Lung (tissue), 12 donors: ENCODE data around the gene SLC6A6. TPM values are rescaled to one million over a fixed set of nuclear protein-coding genes. Genes with fewer than 3 reads are reported as not detected.

Experiments used
- ATAC-seq: fragments of 200-7000 bp; cut with Tn5 transposase; one replicate; pipeline ENCODE4 v1.9.1; 2020; ENCODE audit warnings: moderate number of reproducible peaks; ENCODE audit not compliant: insufficient read depth, low FRiP score
- DNase-seq, 3 donors: peaks; one replicate each; pipeline ENCODE4 v3.0.0-alpha.2; 2013 to 2017
- H3K27ac ChIP-seq, 2 donors: one replicate each; pipeline ENCODE4 v1.5.1; 2013; ENCODE audit warnings: mild to moderate bottlenecking in 2 of 2, moderate library complexity in 2 of 2, control low read depth in 1 of 2, inconsistent platforms in 1 of 2, low read depth in 1 of 2, low read length in 1 of 2
- H3K27me3 ChIP-seq, 3 donors: one replicate each; pipeline ENCODE4 v1.5.1; 2013; ENCODE audit warnings: low read length in 2 of 3; ENCODE audit not compliant: control insufficient read depth in 3 of 3, insufficient read depth in 3 of 3
- H3K36me3 ChIP-seq, 4 donors: one replicate each; pipeline ENCODE4 v1.5.1; 2013; ENCODE audit warnings: low read length in 4 of 4, mild to moderate bottlenecking in 1 of 4, moderate library complexity in 1 of 4; ENCODE audit not compliant: control insufficient read depth in 4 of 4, insufficient read depth in 4 of 4
- H3K4me1 ChIP-seq, 5 donors: one replicate each; pipeline ENCODE4 v1.5.1; 2013; ENCODE audit warnings: low read length in 5 of 5, mild to moderate bottlenecking in 2 of 5, moderate library complexity in 1 of 5; ENCODE audit not compliant: control insufficient read depth in 5 of 5, insufficient read depth in 5 of 5
- H3K4me3 ChIP-seq: one replicate; pipeline ENCODE4 v1.5.1; 2013; ENCODE audit warnings: mild to moderate bottlenecking, control low read depth, moderate library complexity
- H3K9ac ChIP-seq, 2 donors: one replicate each; pipeline ENCODE4 v1.5.1; 2013; ENCODE audit warnings: low read length in 2 of 2, control low read depth in 1 of 2; ENCODE audit not compliant: insufficient read depth in 1 of 2
- H3K9me3 ChIP-seq, 4 donors: one replicate each; pipeline ENCODE4 v1.5.1; 2013; ENCODE audit warnings: low read length in 3 of 4, mild to moderate bottlenecking in 1 of 4, moderate library complexity in 1 of 4; ENCODE audit not compliant: control insufficient read depth in 4 of 4, insufficient read depth in 3 of 4
- WGBS, 2 donors: extraction: QIAGEN DNeasy Blood & Tissue Kit; methylation state at CpG; one replicate each; pipeline ENCODE4 v1.1.7; 2013; 5-methylcytosine and 5-hydroxymethylcytosine counted together
- polyA plus RNA-seq, 2 donors: library from polyadenylated mRNA; stranded (reverse); fragments of 200-250 nt; gene quantifications; one replicate each; pipeline ENCODE4 v1.2.1, GENCODE V29; 2013
- total RNA-seq, 2 donors: library from RNA; depleted of rRNA in 1 of 2; stranded (reverse); fragments of >200 nt in 1 of 2; gene quantifications; one replicate each; pipeline ENCODE4 v1.2.1, GENCODE V29; 2014 to 2021
- TF ChIP-seq, protein P1 (sequence below): IDR thresholded peaks from 2 replicates; pipeline ENCODE4 v1.5.1; 2012; ENCODE audit warnings: mild to moderate bottlenecking; ENCODE audit errors: control extremely low read depth, extremely low read depth
- donor health status: control.
- donor health status: control.
- donor health status: Bipolar disorder and iron deficiency.
- donor health status: healthy.
- donor health status: DM: yes; HTN: yes; CAD: no.

The SLC6A6 gene
- total and polyA plus RNA-seq, 4 donors: 16.1 to 96.3 (median 57.4) TPM

DNA sequence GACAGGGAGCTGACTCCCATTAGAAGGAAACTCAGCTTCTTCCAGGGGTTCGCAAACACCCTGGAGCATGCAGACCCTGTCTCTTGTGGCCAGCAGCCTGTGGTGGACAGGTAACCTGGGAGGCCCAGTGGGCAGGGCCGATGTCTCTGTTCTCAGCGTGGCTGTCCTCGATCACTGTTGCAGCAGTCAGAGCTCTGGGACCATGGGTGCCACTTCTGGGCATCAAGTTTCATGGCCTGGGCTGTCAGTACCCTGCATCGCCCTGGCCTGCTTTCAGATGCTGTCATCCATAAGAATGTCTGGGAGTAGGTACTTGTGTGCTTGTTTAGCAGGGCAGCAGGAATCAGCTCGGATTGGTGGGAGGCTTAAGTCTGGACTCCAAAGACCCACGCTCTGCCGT is 54.4 kb downstream of the SLC6A6 start:
- ATAC-seq (no peak), DNase-seq (no peak)
- 94 to 95% methylated on average over 8 of the region's 8 CpGs for WGBS, 2 donors
- no peaks in the 10 kb centered on the region for H3K27me3 ChIP-seq
- no peak overlapping the region for H3K27ac ChIP-seq
- H3K4me3 ChIP-seq: no peak overlapping the region
- H3K9me3 ChIP-seq: no peaks in the 10 kb centered on the region
- H3K36me3 ChIP-seq: peaks cover 4 to 29% (median 7%) of the 10 kb centered on the region in 4 donors
- H3K4me1 ChIP-seq: peaks cover 3 to 46% (median 22%) of the 10 kb centered on the region in 5 donors
- no peak overlapping the region for H3K9ac ChIP-seq
- TF ChIP-seq, protein P1, sequence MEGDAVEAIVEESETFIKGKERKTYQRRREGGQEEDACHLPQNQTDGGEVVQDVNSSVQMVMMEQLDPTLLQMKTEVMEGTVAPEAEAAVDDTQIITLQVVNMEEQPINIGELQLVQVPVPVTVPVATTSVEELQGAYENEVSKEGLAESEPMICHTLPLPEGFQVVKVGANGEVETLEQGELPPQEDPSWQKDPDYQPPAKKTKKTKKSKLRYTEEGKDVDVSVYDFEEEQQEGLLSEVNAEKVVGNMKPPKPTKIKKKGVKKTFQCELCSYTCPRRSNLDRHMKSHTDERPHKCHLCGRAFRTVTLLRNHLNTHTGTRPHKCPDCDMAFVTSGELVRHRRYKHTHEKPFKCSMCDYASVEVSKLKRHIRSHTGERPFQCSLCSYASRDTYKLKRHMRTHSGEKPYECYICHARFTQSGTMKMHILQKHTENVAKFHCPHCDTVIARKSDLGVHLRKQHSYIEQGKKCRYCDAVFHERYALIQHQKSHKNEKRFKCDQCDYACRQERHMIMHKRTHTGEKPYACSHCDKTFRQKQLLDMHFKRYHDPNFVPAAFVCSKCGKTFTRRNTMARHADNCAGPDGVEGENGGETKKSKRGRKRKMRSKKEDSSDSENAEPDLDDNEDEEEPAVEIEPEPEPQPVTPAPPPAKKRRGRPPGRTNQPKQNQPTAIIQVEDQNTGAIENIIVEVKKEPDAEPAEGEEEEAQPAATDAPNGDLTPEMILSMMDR: no peak

DNA sequence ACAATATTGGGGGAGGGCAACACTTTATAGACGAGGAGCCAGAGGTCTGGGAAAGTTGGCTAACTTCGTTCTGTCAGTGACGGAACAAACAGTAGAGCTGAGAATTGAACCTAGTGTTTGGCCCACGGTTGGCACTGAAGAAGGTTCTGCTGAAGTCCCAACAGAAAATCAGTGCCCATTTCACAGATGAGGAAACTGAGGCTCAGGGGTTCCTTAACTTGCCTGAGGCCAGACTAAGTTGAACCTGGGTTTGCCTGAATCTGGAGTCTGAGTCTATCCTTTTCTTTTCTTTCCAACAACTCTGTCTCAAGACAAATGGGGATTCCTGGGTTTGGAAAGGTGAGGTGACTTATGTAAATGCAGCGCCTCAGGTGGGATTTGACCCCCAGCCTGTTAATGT is 55.1 kb downstream of the SLC6A6 start:
- no peaks in the 10 kb centered on the region for H3K9me3 ChIP-seq
- peaks cover 3 to 39% (median 15%) of the 10 kb centered on the region in 5 donors for H3K4me1 ChIP-seq
- TF ChIP-seq, protein P1: no peak
- H3K27ac ChIP-seq: no peak overlapping the region
- no peak overlapping the region for H3K9ac ChIP-seq
- H3K27me3 ChIP-seq: no peaks in the 10 kb centered on the region
- peaks cover 4 to 29% (median 7%) of the 10 kb centered on the region in 4 donors for H3K36me3 ChIP-seq
- 95 to 96% methylated on average over 5 of the region's 5 CpGs for WGBS, 2 donors
- ATAC-seq: no peak
- no peak overlapping the region for H3K4me3 ChIP-seq
- no peak for DNase-seq

DNA sequence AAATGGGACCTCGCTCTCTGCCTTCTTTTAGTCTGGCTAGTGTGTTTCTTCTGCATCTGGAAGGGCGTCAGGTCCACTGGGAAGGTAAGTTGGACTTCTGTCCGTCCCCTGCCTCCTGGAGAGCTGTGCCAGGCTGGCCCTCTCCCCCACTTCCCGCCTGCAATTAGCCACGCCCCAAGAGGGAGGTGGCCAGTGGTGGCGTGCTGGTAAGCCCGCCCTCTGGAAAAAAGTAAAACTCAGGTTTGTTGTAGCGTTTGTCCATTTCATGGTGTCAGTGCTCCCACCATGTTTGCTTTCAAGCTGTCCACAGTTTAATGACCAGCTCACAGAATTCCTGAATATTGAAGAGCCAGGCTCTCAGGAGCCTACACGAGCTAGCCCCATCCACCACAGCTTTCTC is 55.6 kb downstream of the SLC6A6 start:
- TF ChIP-seq, protein P1: no peak
- peaks cover 3 to 35% (median 12%) of the 10 kb centered on the region in 5 donors for H3K4me1 ChIP-seq
- no peak for ATAC-seq
- 77 to 81% methylated on average over 9 of the region's 9 CpGs for WGBS, 2 donors
- no peak overlapping the region for H3K4me3 ChIP-seq
- H3K27ac ChIP-seq: peak overlapping the region in 1 of 2 donors; percentile 7
- H3K9me3 ChIP-seq: no peaks in the 10 kb centered on the region
- H3K27me3 ChIP-seq: no peaks in the 10 kb centered on the region
- DNase-seq: peak in 2 of 3 donors; percentile 55 to 65
- no peak overlapping the region for H3K9ac ChIP-seq
- H3K36me3 ChIP-seq: peaks cover 4 to 33% (median 10%) of the 10 kb centered on the region in 4 donors
